SW 1271 (cell line): ENCODE measurements around the gene TPI1.
A peak's percentile ranks its signal among the peaks of the same experiment; 100 is the strongest.

Source experiments
- DNase-seq, 2 experiments: peaks; one replicate each; lab custom pipeline; 2025; lab: John Stamatoyannopoulos, UW

TPI1 gene

GRCh38 chr12:6867413-6868210, at the start of gene TPI1:
Gene TPI1 (plus strand): TSS chr12:6867531. CDS start chr12:6867567, 36 bp downstream.
- peak in 1 of 2 experiments; percentile 80 for DNase-seq

- no peak for DNase-seq
These were observed 49.6 kb upstream of the TPI1 start for GRCh38 chr12:6817662-6818157.

- DNase-seq: no peak
These were observed 49.1 kb upstream of the TPI1 start for GRCh38 chr12:6818222-6818621.

- no peak for DNase-seq
These were observed 48.7 kb upstream of the TPI1 start for GRCh38 chr12:6818645-6819044.

- DNase-seq: no peak
These were observed 48.0 kb upstream of the TPI1 start for GRCh38 chr12:6819106-6820030.

- DNase-seq: no peak
These were observed 47.2 kb upstream of the TPI1 start for GRCh38 chr12:6820166-6820565.

GRCh38 chr12:6821591-6822425, 45.5 kb upstream of the TPI1 start, which contains the start of gene GPR162:
Gene GPR162 (plus strand): TSS chr12:6821821. CDS start chr12:6823899, 2,078 bp downstream.
- DNase-seq: no peak

GRCh38 chr12:6822426-6823135, 44.8 kb upstream of the TPI1 start:
- DNase-seq: no peak

- DNase-seq: no peak
These were observed 43.9 kb upstream of the TPI1 start for GRCh38 chr12:6823182-6824084.

GRCh38 chr12:6824085-6824775, 43.1 kb upstream of the TPI1 start:
- DNase-seq: no peak

GRCh38 chr12:6824901-6825381, 42.4 kb upstream of the TPI1 start:
- DNase-seq: no peak

GRCh38 chr12:6825398-6826124, 41.8 kb upstream of the TPI1 start:
- DNase-seq: peak in 1 of 2 experiments; percentile 80

GRCh38 chr12:6826125-6826733, 41.1 kb upstream of the TPI1 start:
- DNase-seq: no peak

- DNase-seq: no peak
These were observed 40.4 kb upstream of the TPI1 start for GRCh38 chr12:6826734-6827436.

GRCh38 chr12:6827437-6827911, 39.9 kb upstream of the TPI1 start:
- peak; percentile 46 to 55 for DNase-seq

- DNase-seq: peak in 1 of 2 experiments; percentile 22
These were observed 39.1 kb upstream of the TPI1 start, which contains the start of gene P3H3 for GRCh38 chr12:6827982-6828780. Gene P3H3 (plus strand): TSS chr12:6828407. CDS start chr12:6828441, 34 bp downstream.
